Stimulated activated CD8-positive, alpha-beta memory T cell treated with anti-CD3 and anti-CD28 coated beads, Interleukin-4, amount 100 ng/mL, for 24 hours (primary cell): ENCODE measurements around the gene PDE2A.

Source experiments
- DNase-seq: peaks from one replicate; pipeline ENCODE4 v3.0.0-alpha.2; 2020; ENCODE audit warnings: low read depth

Gene PDE2A

DNA sequence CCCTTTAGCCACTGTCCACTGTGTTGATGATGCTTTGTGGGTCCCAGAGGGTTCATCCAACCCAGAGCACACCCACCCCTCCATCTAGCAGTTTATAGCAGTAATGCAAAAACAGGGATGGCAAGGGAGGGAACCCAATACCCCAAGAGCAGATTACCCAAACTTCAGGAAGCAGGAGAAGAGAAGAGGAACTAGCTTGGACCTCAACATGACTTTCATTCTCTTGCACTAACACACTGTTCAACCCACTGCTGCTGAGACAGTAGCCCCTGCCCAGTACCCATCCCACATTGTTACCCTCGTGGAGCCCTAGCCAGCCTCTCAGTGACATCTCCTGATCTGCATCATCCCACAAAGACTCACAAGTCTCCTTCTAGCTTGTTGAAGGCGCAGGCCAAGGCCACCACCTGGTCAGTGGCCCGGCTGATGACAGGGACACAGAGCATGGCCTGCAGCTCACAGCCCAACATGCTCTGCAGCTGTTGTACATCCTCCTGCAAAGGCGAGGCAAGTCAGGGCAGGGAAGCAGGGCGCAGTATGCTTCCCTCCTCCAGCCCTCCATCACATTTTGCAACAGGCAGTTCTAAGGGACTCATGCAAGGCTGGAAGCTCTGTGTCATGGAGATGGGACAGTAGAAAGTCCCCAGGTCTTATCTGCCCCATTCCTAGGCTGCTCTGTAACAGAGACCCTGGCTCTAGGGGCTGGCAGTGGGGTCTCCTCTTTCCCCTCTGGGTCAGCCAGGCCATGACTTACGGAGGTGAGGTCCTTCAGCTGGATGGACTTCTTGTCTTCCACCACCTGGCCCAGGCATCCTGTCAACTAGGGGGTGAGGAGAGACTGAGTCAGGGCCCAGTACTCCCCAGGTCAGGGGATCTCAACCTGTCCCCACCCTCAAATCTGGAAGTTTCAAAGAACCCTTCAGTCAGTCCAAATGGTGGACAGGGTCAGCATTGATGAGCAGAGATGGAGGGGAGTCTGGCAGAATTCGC is 85.5 kb downstream of the PDE2A start:
- no peak for DNase-seq

DNA sequence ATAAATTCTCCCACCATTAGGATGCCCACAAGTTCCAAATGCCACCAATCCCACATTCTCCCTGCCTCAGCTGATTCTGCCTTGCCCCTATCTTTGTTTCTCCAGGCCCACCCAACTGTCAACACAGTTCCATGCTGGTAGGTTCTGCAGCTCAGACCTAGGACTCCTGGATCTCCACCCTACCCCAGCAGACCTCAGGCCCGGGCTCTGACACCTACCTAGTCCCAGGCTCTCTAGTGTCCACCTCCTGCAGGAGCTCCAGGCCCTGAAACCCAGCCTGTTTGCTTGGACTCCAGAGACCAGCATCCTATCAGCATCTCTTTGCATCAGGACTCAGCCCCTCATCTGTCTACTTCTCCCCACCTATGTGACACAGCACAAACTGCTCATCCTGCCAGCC is 86.5 kb downstream of the PDE2A start:
- DNase-seq = no peak

DNA sequence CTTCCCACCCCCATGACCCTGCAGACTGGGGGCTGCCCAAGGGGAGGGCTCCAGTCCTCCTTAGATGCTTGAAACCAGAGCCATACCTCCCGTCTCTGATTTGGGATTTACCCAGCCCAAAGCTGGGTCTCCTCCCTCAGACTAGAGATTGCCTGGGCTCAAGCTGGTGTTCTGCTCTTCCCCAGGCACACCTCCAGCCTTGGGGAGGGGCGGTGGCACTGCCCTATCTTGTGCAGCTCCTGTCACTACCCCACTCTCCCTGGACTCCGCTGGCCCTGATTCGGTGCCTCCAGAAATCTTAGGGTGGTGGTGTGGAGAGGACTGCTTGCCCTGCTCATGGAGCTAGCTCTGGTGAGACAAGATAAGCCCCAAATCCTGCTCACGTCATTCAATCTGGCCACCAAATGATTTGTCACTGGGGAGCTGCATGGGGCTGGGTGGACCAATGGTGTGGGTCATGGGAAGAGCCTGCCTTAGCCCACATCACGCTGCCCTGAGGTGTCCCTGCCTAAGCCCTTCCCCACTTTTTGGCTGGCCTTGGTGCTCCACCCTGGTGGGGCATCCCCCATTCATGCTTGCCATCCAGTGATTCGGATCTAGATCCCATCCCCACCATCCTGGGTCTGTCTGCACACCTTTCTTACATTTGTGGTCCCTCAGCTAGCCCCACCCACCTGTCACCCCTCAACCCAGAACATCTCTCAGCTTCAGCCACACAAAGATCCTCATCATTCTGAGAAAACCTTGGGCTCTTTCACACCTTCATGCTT is 87.7 kb downstream of the PDE2A start:
- DNase-seq = no peak

DNA sequence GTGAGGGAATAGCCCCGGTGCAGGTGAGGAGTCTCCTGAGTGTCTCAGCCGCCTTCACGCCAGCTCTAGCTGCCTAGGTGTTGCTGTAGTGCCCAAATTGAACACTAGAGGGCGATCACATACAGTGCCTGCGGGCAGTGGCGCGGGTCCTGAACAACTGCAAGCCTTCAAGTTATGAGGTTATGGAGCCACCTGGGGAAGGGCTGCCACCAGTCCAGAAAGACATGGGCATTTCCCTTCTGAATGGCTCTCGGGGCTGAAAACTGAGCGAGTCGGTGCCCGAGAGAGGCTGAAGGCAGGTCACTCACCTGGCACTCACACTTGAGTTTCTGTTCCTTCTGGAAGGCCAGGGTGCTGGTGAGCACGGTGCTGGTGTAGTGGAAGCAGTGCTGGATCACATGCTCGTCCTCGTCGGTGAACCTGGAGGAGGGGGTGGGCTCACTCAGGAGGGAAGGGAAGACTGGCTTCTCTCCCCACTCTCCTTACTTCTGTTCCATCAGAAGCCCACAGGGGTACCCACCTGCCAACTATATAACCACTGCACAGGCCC is 88.4 kb downstream of the PDE2A start:
- DNase-seq = peak; percentile 55

DNA sequence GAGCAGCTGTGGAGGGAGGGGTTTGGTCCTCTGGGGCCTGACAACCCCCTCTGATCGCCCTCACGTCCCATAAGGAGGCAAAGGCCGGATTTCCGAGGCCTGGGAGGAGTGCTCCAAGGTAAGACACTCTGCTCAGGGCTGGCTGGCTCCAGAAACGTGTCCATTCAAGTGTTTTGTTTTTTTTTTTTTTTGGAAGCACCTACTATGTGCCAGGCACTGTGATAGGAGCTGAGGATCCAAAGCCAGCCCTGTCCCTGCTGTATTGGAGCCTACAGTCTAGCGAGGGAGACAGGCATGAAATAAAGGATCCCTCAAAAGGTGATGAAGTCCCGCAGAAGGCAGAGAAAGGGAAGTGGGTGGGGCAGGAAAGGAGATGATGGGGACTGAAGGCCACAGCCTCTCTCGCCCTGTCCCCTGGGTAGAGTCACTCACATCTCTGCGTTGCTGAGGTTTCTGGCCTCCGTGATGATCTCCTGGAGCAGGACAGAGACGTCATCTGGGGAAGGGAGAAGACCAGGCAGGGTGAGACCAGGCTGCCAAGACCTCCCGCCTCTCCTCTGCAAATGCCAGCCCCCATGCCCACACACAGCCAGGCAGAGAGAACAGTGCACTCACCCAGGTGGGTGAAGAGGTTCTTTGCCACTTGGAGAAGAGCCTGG is 89.2 kb downstream of the PDE2A start:
- no peak for DNase-seq

DNA sequence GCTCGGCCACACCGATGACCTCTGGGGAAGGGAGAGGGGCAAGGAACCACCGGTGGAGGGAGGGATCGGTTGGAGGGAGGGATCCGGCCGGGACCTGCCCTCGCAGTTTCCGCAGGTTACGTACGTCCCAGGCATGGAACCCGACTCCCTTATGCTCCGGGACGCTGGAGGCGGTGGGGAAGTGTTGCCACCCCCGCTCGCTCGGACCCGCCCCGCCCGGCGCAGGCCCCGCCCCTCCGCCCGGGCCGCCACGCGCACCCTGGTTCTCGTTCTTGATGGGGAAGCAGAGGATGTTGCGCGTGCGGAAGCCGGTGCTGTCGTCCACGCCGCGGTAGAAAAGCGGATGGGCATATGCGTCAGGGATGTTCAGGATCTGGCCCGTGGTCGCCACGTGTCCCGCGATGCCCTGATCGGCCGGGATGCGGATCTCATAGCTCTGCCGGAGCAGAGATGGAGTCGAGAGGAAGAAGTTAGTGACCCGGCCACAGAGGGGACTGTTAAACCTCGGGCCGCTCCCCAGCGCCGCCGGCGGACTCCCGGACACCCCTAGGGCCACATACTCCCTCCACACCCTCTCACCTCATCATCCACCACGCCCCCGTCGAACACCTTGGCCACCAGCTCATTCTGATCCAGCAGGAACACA is 89.8 kb downstream of the PDE2A start:
- peak; percentile 41 for DNase-seq

DNA sequence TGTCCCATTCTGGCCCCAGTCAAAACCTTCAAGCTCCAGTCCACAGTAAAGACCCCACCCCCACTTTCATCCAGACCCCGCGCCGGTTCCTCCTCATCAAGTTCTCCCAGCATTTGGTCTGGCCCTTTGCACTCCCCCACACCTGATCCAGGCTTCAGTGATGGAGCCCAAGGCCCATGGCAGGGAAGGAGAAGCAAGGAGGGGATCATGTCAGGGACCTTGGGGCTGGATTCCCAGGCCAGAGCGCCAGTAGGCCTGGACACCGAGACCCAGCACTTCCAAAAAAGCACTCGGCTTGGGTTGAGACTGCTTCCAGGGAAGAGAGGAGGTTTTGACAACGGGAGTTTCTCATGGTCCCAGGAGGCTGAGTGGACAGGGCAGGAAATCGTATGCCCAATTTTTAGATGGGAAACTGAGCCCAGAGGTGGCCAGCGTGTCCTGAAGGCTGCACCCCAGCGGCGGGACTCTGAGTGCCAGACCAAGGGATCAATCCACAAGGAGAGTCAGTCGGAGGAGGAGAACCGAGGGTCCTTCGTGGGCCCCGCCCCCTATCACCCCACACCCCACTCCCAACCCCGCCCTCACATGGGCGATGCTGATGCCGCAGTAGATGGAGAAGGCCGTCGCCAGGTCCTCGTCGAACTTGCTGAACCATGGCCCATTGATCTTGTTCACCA is 90.5 kb downstream of the PDE2A start:
- no peak for DNase-seq

DNA sequence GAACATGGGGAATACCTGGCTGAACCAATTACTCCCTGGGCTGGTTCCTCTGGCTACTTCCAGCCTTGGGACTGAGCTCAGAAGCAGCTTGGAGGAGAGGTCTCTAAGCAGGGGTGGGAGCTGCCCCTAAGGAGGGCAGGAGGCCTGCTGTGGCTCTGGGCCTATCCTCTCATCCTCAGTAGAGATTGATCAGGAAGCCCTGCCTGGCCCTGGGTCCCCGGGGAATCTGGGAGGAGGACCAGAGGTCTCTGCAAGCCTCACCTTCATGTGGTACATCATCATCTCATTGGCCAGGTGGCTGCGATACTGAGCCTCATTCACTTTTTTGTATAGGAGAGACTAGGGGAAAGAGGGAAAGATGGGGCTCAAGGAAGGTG is 91.1 kb downstream of the PDE2A start:
- DNase-seq = no peak

DNA sequence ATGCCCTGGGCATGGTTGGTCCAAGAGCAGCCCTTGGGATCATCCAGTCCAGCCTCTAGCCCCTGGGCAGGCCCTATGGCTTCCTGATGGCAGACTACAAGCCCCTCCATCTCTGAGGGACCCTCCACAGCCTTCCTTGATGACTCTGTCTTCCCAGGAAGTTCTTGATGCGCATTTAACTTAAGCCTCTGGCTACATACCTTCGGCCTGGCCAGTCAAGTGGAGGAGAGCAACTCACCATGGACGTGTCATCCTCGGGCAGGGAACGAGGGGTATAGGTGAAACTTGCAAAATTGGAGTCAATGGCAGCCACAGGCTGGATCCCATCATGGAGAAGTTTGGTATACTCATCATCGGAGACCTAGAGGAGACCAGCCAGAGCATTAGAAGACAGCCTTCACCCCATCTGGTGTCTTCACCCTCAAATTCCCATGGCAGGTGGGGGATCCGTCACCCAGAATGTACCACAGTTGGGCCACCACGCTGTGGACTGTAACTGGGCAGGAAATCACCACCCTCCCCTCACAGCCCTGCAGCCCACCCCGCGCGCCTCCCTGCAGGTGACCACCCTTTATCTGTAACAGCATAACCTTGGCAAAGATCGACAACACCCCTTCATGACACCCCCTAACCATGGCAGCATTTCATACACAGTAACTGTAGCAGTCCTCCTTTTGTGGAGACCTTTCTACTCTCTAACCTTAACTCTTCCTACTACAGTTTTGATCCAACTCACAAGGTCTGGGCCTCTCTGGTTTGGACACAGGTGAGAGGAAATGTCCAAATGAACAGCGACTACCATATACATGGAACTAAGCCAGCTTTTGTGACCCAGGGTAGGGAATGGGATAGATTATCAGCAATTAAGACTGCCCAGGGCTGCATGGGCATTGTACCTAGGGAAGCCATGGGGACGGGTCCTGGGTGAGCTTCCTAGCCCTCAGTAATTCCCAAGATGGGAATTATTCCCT is 91.7 kb downstream of the PDE2A start:
- no peak for DNase-seq

DNA sequence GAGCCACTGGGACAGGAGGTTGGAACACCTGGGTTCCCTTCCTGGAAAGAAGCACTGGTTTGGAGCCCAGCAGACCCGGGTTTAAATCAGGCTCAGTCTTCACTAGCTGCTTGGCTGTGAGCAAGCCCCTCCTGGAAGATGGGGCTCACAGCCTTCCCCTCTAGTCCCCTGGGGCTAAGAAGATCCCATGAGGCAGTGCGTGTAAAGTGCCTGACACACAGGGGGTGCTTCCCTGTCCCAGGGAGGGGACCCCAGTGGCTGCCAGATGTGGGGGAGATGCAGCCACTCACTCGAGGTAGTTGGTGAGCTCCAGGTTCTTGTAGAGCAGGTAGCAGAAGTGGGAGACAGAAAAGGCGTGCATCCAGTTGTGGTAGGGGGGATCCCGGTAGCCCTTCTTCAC is 93.2 kb downstream of the PDE2A start:
- DNase-seq = no peak

DNA sequence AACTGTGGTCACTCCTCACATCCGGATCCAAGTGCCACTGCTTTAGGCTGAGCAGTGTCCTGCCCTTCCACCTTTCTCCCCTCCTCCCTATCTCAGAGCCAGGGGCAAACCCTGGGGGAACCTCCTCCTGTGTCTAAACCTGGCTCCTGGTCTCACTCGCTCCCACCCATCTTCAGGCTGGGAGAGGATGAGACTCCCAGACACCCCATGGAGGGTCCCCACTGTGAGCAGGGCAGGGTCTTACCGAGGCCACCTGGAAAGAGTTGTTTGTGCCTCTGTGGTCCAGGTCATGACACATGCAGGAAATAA is 93.6 kb downstream of the PDE2A start:
- no peak for DNase-seq

DNA sequence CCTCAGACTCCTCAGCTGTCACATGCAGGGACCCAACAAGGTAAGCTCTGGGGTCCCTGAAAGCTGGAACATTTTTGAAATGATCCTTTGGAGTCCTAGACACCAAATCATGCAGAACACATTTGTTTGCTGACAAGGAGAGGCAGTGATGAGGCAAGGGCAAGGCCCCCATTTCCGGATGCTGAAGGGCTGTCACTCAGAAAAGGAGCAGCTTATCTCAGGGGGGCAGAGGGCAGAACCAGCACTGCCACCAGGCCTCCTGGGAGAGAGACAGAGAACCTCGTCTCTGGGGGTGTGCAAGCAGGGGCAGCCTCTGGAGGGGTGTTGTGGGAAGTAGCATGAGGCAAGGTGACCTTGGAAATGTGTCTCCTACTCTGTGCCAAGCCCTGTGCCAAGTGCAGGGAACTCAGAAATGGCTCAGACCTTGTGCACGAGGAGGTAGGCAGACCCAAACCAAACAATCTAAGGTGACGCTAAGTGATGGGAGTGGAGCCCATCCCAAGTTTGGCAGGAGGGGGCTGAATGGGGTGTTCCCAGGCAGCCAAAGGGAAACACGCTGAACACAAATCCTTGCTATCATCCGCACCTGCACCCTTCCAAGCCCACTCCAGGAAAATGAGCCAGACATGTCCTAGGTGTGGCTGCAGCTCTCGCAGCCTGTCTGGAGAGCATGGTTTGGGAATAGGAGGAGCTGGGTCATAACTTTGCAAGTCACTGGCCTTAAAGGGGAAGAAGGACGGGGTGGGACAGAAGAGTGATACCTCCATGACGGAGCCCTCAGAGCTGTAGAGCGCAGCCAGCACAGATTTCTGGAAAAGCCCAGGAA is 94.2 kb downstream of the PDE2A start:
- DNase-seq = no peak

DNA sequence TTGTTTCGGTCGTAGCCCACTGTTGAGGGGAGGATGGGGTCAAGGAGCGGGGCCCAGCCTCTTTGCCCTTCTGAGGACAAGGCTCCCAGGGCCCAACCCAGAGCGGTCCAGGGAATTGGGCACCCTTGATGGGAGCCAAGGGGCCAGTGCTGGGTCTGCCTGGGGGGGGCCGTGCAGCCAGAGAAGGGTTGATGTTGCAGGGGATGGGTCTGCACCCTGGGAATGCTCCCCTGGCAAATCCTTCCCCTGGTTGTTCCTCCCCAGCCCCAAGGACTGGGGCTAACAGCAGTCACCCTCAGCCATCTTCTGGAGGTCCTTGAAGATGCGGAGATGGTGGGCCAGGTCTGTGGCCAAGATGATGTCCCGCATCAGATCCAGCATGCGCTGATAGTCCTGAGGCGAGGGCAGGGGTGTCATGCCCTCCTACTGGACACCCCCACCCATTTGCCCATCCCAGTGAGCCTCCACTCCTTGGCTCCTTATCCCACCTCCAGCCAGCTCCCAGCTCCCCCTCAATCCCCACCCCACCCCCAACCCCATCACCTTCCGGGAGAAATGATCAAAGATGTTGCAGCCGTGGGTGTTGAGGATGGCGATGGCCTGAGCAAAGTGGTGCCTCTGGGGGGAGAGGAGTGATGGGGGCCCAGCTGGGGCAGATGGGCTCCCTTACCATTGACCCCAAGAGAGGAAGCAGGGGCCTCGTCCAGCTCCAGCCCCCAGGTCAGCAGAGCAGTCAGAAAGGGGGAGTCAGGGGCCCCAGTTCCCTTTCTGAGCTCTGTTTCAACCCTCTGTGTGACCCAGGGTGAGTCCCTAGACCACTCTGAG is 95.0 kb downstream of the PDE2A start:
- no peak for DNase-seq

DNA sequence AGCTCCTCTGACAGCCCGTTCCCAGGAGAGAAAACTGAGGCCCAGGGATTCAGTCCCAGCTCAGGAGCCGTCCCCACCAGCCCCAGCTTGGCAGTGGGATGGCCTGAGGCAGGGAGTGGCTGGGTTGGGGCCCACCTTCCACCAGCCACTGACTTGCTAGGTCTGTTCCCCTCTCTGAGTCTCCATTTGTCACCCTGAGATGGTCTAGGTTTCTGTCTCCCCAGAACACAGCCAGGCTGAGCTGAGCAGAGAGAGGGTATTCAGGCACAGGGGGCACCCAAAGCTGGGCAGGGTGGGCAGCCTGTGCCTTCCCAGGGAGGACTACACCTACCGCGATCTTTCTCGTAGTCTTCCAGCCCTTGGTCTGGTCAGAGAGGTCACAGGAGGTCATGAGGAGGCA is 95.7 kb downstream of the PDE2A start:
- DNase-seq = no peak

DNA sequence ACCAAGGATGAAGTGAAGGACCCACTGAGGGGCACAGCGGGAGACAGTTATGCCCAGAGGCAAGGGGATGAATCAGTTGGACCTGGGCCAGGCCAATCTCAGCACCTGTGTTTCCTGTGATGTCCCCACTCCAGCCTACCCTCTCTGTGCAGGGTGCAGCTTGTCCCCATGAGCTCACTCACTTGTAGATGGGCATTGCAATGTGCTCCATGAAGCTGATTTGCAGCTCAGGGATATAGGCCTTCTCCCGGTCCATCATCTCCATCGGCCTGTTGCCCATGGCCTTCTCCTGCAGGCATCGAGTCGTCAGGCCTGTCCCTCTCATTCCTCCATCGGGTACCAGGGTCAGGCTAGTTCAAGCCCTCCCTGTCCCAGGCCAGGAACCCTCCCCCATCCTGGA is 96.2 kb downstream of the PDE2A start:
- no peak for DNase-seq

DNA sequence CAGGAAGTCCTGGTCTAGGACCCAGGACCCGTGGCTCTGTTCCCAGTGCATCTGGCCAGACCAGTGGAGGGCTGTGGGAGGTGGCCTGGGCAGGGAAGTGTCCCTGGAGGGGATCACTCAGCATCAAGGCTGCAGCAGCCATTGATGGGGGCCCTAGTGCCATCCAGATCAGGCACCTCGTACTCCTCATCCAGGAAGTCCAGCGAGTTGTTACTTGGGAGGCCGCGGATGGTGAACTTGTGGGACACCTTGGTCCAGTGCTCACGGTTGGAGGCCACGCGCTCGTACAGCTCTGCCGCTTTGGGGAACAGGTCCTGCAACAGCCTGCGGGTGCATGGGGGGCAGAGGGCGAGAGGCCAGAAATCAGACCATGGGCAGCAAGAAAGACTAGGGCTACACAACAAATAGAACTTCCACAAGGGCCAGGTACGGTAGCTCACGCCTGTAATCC is 96.9 kb downstream of the PDE2A start:
- no peak for DNase-seq

DNA sequence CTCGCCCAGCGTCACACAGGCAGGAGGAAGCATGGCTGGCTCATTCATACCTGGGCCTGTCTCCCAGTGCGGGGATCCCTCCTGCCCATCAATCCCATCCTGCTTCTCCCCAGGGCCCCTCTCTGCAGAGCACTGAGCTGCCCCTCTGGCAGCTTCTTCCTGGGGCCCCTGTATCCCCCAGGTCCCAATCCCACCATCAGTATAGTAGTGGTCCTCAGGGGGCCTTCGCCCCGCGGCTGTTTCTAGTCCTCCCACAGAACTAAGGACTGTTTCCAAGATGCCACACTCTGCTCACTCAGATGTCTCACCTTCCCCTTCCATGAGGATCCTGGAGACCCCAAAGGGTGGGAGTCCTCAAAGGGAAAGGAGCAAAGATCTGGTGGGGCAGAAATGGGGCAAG is 97.6 kb downstream of the PDE2A start:
- no peak for DNase-seq

DNA sequence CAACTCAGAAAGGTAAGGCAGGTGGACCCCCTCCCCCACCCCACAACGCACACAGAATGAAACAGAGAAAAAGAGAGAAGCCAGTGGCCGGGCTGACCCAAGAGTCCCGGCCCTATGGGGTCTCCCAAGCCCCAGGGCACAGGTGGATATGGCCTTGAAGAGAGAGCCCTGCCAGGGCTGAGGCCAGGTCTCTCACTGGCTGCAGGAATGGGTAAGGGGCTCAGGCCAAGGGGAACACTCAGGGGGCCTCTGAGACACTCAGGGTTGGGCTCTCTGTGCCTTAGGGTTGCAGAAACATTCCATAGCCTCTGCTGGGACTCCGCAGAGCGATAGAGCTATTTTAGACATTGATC is 98.0 kb downstream of the PDE2A start:
- no peak for DNase-seq
